ENCODE data around the gene UBAC2. TPM values are rescaled to one million over a fixed set of nuclear protein-coding genes. Genes with fewer than 3 reads are reported as not detected.

UBAC2 gene
- total RNA-seq, 1 donor: 43.4 TPM

- DNase-seq (ENCODE audit: low read depth in 2 of 3, low spot score in 2 of 3): no peak
These were observed 170.0 kb downstream of the UBAC2 start for GRCh38 chr13:99370481-99371275.

- no peak for DNase-seq (ENCODE audit: low read depth in 2 of 3, low spot score in 2 of 3)
These were observed 171.3 kb downstream of the UBAC2 start for GRCh38 chr13:99371956-99372355.

- no peak for DNase-seq (ENCODE audit: low read depth in 2 of 3, low spot score in 2 of 3)
These were observed 172.8 kb downstream of the UBAC2 start for GRCh38 chr13:99373436-99373835.

- no peak for DNase-seq (ENCODE audit: low read depth in 2 of 3, low spot score in 2 of 3)
These were observed 173.7 kb downstream of the UBAC2 start for GRCh38 chr13:99374169-99374991.

GRCh38 chr13:99374994-99375737 lies 174.5 kb downstream of the UBAC2 start:
- peak in 2 of 3 donors; percentile 74 to 86 for DNase-seq (ENCODE audit: low read depth in 2 of 3, low spot score in 2 of 3)

- no peak for DNase-seq (ENCODE audit: low read depth in 2 of 3, low spot score in 2 of 3)
These were observed 175.1 kb downstream of the UBAC2 start for GRCh38 chr13:99375738-99376080.

- DNase-seq (ENCODE audit: low read depth in 2 of 3, low spot score in 2 of 3): no peak
These were observed 175.5 kb downstream of the UBAC2 start for GRCh38 chr13:99376132-99376531.

- no peak for DNase-seq (ENCODE audit: low read depth in 2 of 3, low spot score in 2 of 3)
These were observed 176.3 kb downstream of the UBAC2 start for GRCh38 chr13:99376924-99377323.

- DNase-seq (ENCODE audit: low read depth in 2 of 3, low spot score in 2 of 3): no peak
These were observed 177.0 kb downstream of the UBAC2 start for GRCh38 chr13:99377641-99378040.

- no peak for DNase-seq (ENCODE audit: low read depth in 2 of 3, low spot score in 2 of 3)
These were observed 178.5 kb downstream of the UBAC2 start for GRCh38 chr13:99378985-99379733.

GRCh38 chr13:99379856-99380801 lies 179.5 kb downstream of the UBAC2 start:
- no peak for DNase-seq (ENCODE audit: low read depth in 2 of 3, low spot score in 2 of 3)

GRCh38 chr13:99380921-99381645 lies 180.4 kb downstream of the UBAC2 start:
- DNase-seq (ENCODE audit: low read depth in 2 of 3, low spot score in 2 of 3): no peak

GRCh38 chr13:99381766-99382165 lies 181.1 kb downstream of the UBAC2 start:
- no peak for DNase-seq (ENCODE audit: low read depth in 2 of 3, low spot score in 2 of 3)

GRCh38 chr13:99382428-99383133 lies 181.9 kb downstream of the UBAC2 start:
- DNase-seq (ENCODE audit: low read depth in 2 of 3, low spot score in 2 of 3): peak in 1 of 3 donors; percentile 26

- DNase-seq (ENCODE audit: low read depth in 2 of 3, low spot score in 2 of 3): no peak
These were observed 182.9 kb downstream of the UBAC2 start for GRCh38 chr13:99383511-99383921.

- no peak for DNase-seq (ENCODE audit: low read depth in 2 of 3, low spot score in 2 of 3)
These were observed 183.3 kb downstream of the UBAC2 start for GRCh38 chr13:99383946-99384345.

- DNase-seq (ENCODE audit: low read depth in 2 of 3, low spot score in 2 of 3): no peak
These were observed 183.8 kb downstream of the UBAC2 start for GRCh38 chr13:99384468-99384867.

GRCh38 chr13:99385161-99385560 lies 184.5 kb downstream of the UBAC2 start:
- DNase-seq (ENCODE audit: low read depth in 2 of 3, low spot score in 2 of 3): no peak
